Stimulated activated CD8-positive, alpha-beta memory T cell treated with anti-CD3 and anti-CD28 coated beads, Interleukin-4, amount 100 ng/mL, for 48 hours (primary cell): Measurements from ENCODE around the gene ADAM33.

Experiments
- DNase-seq: peaks from one replicate; pipeline ENCODE4 v3.0.0-alpha.2; 2020

ADAM33 gene

GRCh38 chr20:3645309-3646066 is 36.3 kb downstream of the ADAM33 start:
- DNase-seq: no peak

- DNase-seq: no peak
These were observed 41.6 kb downstream of the ADAM33 start for GRCh38 chr20:3640259-3640658.

- DNase-seq: no peak
These were observed 46.5 kb downstream of the ADAM33 start for GRCh38 chr20:3635346-3635745.

GRCh38 chr20:3633913-3634478 is 47.8 kb downstream of the ADAM33 start:
- no peak for DNase-seq

GRCh38 chr20:3632311-3633004 is 49.4 kb downstream of the ADAM33 start:
- no peak for DNase-seq

- DNase-seq: no peak
These were observed 50.3 kb downstream of the ADAM33 start for GRCh38 chr20:3631534-3631933.

GRCh38 chr20:3630429-3630828 is 51.4 kb downstream of the ADAM33 start:
- no peak for DNase-seq

- DNase-seq: no peak
These were observed 51.9 kb downstream of the ADAM33 start for GRCh38 chr20:3629893-3630292.

GRCh38 chr20:3628502-3629314 is 53.1 kb downstream of the ADAM33 start:
- DNase-seq: no peak

- no peak for DNase-seq
These were observed 54.3 kb downstream of the ADAM33 start for GRCh38 chr20:3627476-3627875.

- no peak for DNase-seq
These were observed 59.4 kb downstream of the ADAM33 start for GRCh38 chr20:3622406-3622805.

- DNase-seq: no peak
These were observed 60.7 kb downstream of the ADAM33 start for GRCh38 chr20:3621111-3621510.
